Measurements from ENCODE around the gene ITPR3. TPM values are rescaled to one million over a fixed set of nuclear protein-coding genes. Genes with fewer than 3 reads are reported as not detected.

Gene ITPR3
- total RNA-seq, 1 experiment from 2014 or later: 86.9 TPM

DNA sequence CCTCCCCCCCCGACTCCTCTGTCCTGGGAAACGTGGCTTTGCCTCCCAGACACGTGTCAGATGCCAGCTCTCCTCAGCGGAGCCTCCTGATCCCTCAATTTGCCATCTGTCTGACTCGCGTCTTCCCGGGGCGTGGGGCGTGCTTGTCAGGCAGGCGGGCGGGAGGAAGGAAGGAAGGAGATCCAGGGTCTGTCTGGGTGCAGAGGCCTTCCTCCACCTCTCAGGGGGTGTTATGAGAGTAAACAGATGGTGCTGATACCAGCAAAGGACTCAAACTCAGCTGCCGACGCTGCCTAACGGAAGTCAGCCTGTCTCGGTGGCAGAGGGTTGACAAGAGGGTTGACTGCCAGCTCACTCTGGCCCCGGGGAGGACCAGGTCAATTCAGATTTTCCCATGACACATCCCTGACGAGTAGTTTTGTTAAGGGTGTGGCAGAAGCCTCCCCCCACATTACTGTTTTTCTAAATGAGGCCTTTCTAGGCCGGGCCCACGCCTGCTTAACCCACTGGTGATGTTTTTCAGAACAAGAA is 73.3 kb downstream of the ITPR3 start:
- TF ChIP-seq, protein P1, sequence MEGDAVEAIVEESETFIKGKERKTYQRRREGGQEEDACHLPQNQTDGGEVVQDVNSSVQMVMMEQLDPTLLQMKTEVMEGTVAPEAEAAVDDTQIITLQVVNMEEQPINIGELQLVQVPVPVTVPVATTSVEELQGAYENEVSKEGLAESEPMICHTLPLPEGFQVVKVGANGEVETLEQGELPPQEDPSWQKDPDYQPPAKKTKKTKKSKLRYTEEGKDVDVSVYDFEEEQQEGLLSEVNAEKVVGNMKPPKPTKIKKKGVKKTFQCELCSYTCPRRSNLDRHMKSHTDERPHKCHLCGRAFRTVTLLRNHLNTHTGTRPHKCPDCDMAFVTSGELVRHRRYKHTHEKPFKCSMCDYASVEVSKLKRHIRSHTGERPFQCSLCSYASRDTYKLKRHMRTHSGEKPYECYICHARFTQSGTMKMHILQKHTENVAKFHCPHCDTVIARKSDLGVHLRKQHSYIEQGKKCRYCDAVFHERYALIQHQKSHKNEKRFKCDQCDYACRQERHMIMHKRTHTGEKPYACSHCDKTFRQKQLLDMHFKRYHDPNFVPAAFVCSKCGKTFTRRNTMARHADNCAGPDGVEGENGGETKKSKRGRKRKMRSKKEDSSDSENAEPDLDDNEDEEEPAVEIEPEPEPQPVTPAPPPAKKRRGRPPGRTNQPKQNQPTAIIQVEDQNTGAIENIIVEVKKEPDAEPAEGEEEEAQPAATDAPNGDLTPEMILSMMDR (IDR thresholded peaks at IDR 0.05; ENCODE audit: unreplicated experiment): no peak
- peak; percentile 71 for DNase-seq (ENCODE audit: unreplicated experiment)
- POLR2A ChIA-PET: interaction anchor here (0.6 to 2.0 kb wide), 10 partner anchors 16 to 279 kb away, joined by 3 to 9 read pairs (median 3); partner anchors contain the start of genes CUTA, ITPR3 and UQCC2
- no peaks in the 10 kb centered on the region for H3K27me3 Mint-ChIP-seq (ENCODE audit: insufficient read depth, unreplicated experiment)
- no TSS peak for BruUV-seq (replicated peaks)
- peaks cover 88% of the 10 kb centered on the region for H3K36me3 Mint-ChIP-seq (ENCODE audit: insufficient read depth, unreplicated experiment)
- H3K4me1 Mint-ChIP-seq (ENCODE audit: insufficient read depth, unreplicated experiment): peaks cover 8% of the 10 kb centered on the region
- peak overlapping the region; percentile 70 for H3K27ac Mint-ChIP-seq (ENCODE audit: low read depth, unreplicated experiment)
- no peaks in the 10 kb centered on the region for H3K9me3 Mint-ChIP-seq (ENCODE audit: unreplicated experiment)
- H3K4me3 Mint-ChIP-seq (ENCODE audit: unreplicated experiment): no peak overlapping the region
- CTCF ChIA-PET: interaction anchor here (0.5 to 2.9 kb wide), 7 partner anchors 11 to 363 kb away, joined by 3 to 15 read pairs (median 4); partner anchors contain the start of genes ITPR3 and UQCC2
- intact Hi-C loops (cut with micrococcal nuclease): no loop called here

DNA sequence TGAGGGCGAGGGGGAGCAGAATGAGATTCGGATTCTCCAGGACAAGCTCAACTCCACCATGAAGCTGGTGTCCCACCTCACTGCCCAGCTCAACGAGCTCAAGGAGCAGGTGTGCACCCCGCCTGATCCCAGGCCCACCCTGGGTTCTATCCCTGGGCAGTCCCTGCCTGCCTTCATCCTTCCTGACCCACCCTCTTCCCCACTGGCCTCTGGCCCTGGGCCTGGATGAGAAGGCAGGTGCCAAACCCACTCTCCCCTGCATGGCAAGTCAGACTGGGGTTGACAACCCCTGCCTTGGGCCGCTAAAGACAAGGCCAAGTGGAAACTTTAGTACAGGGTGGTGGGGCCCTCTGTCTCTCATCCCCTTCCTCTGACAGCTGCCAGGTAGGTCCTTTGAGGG is 73.9 kb downstream of the ITPR3 start:
- intact Hi-C loops (cut with micrococcal nuclease): no loop called here
- POLR2A ChIA-PET: interaction anchor here (1.0 to 2.0 kb wide), 6 partner anchors 16 to 277 kb away, joined by 3 to 9 read pairs (median 4); partner anchors contain the start of genes CUTA and ITPR3

DNA sequence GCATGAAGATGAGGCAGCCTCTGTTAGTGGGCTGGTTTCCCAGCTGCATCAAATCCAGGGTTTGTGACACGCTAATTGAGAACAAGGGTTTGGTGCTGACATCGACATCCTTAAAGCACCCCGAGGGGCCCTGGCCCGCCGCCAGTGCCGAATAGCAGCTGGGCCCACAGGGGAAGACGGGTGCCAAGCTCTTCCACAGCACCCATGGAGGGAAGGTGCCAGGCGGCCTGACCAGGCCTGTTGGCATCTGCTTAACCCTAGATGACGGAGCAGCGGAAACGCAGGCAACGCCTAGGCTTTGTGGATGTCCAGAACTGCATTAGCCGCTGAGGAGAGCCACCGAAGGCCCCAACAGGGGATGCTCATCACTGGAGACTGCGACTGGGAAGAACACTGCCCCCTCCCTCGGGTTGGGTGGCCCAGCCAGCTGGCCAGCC is 74.3 kb downstream of the ITPR3 start:
- no peaks in the 10 kb centered on the region for H3K9me3 Mint-ChIP-seq (ENCODE audit: unreplicated experiment)
- peaks cover 85% of the 10 kb centered on the region for H3K36me3 Mint-ChIP-seq (ENCODE audit: insufficient read depth, unreplicated experiment)
- H3K4me3 Mint-ChIP-seq (ENCODE audit: unreplicated experiment): no peak overlapping the region
- TF ChIP-seq, protein P1 (IDR thresholded peaks at IDR 0.05; ENCODE audit: unreplicated experiment): no peak
- intact Hi-C loops (cut with micrococcal nuclease): no loop called here
- BruUV-seq (replicated peaks): no TSS peak
- H3K27ac Mint-ChIP-seq (ENCODE audit: low read depth, unreplicated experiment): peak overlapping the region; percentile 70
- ChIA-PET POLR2A (interaction anchor here (0.5 to 2.0 kb wide), 4 partner anchors 15 to 89 kb away, joined by 4 to 10 read pairs (median 4); partner anchors contain the start of gene ITPR3), CTCF (interaction anchor here (1.2 to 2.9 kb wide), 4 partner anchors 12 to 109 kb away, joined by 3 to 15 read pairs (median 6); partner anchors contain the start of gene ITPR3)
- peaks cover 13% of the 10 kb centered on the region for H3K4me1 Mint-ChIP-seq (ENCODE audit: insufficient read depth, unreplicated experiment)
- DNase-seq (ENCODE audit: unreplicated experiment): no peak
- H3K27me3 Mint-ChIP-seq (ENCODE audit: insufficient read depth, unreplicated experiment): no peaks in the 10 kb centered on the region

More for the DNA sequence above, 73.9 kb downstream of the ITPR3 start:
- H3K4me1 Mint-ChIP-seq (ENCODE audit: insufficient read depth, unreplicated experiment): peaks cover 8% of the 10 kb centered on the region
- peak overlapping the region; percentile 70 for H3K27ac Mint-ChIP-seq (ENCODE audit: low read depth, unreplicated experiment)
- no peak for DNase-seq (ENCODE audit: unreplicated experiment)
- peaks cover 86% of the 10 kb centered on the region for H3K36me3 Mint-ChIP-seq (ENCODE audit: insufficient read depth, unreplicated experiment)
- BruUV-seq (replicated peaks): no TSS peak
- no peak overlapping the region for H3K4me3 Mint-ChIP-seq (ENCODE audit: unreplicated experiment)
- TF ChIP-seq, protein P1 (IDR thresholded peaks at IDR 0.05; ENCODE audit: unreplicated experiment): no peak
- no peaks in the 10 kb centered on the region for H3K9me3 Mint-ChIP-seq (ENCODE audit: unreplicated experiment)
- no peaks in the 10 kb centered on the region for H3K27me3 Mint-ChIP-seq (ENCODE audit: insufficient read depth, unreplicated experiment)
- CTCF ChIA-PET: interaction anchor here (0.5 to 2.9 kb wide), 7 partner anchors 12 to 363 kb away, joined by 3 to 15 read pairs (median 4); partner anchors contain the start of genes ITPR3 and UQCC2

DNA sequence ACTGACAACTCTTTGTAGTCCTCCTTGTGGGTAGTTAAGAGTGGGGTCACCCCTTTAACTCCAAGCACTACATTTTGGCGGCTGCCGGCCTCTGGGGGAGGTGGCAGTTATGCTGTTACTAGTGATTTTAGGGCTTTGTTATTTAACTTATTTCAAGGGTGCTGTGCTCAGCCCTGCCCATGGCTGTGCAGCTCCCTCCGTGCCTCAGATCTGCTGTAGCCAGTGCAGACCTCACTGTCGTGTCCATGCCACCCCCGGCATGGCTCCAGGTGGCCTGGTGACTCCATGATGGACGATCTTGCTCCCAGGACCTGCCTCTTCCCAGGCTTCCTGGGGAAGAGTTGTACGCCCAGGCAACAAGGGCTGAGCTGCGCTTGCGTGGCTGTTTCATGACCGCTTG is 75.0 kb downstream of the ITPR3 start:
- H3K27me3 Mint-ChIP-seq (ENCODE audit: insufficient read depth, unreplicated experiment): no peaks in the 10 kb centered on the region
- H3K4me3 Mint-ChIP-seq (ENCODE audit: unreplicated experiment): no peak overlapping the region
- ChIA-PET CTCF (interaction anchor here (1.6 to 1.7 kb wide), 2 partner anchors 75 to 109 kb away, joined by 3 to 7 read pairs; partner anchors contain the start of gene ITPR3), POLR2A (interaction anchor here (0.5 to 1.5 kb wide), 3 partner anchors 15 to 90 kb away, joined by 4 to 10 read pairs (median 5); partner anchors contain the start of gene ITPR3)
- TF ChIP-seq, protein P1 (IDR thresholded peaks at IDR 0.05; ENCODE audit: unreplicated experiment): no peak
- peaks cover 81% of the 10 kb centered on the region for H3K36me3 Mint-ChIP-seq (ENCODE audit: insufficient read depth, unreplicated experiment)
- intact Hi-C loops (cut with micrococcal nuclease): no loop called here
- H3K4me1 Mint-ChIP-seq (ENCODE audit: insufficient read depth, unreplicated experiment): peaks cover 14% of the 10 kb centered on the region
- peak overlapping the region; percentile 61 for H3K27ac Mint-ChIP-seq (ENCODE audit: low read depth, unreplicated experiment)
- H3K9me3 Mint-ChIP-seq (ENCODE audit: unreplicated experiment): no peaks in the 10 kb centered on the region
- BruUV-seq (replicated peaks): TSS peak; percentile 57
- no peak for DNase-seq (ENCODE audit: unreplicated experiment)

Data from MCF 10A (cell line).